SK-N-SH treated with all-trans-retinoic acid at 6 μM for 48 hours (cell line): ENCODE data around the gene PHACTR2.
"Not testable (repeated sequence)": the region's sequence is repeated elsewhere in the genome, so short reads cannot be mapped to it uniquely, and the experiment has no call there.

Experiments
- ATAC-seq: fragments of 200-7000 bp; cut with Tn5 transposase; 3 replicates; pipeline ENCODE4 v1.9.1; 2020; ENCODE audit warnings: mild to moderate bottlenecking, moderate library complexity
- ARNTL ChIP-seq: fragments of 450-650 bp; formaldehyde crosslinking; IDR thresholded peaks from 2 replicates; pipeline ENCODE4 v1.5.0; 2020; ENCODE audit warnings: low read depth, mild to moderate bottlenecking, moderate library complexity, borderline replicate concordance
- BACH2 ChIP-seq: fragments of 250-450 bp; sonication (Bioruptor Pico); IDR thresholded peaks from 2 replicates; pipeline ENCODE4 v1.9.0; 2021; ENCODE audit warnings: mild to moderate bottlenecking, borderline replicate concordance
- CREB5 ChIP-seq: fragments of 250-450 bp; sonication (Bioruptor Pico); IDR thresholded peaks from 2 replicates; pipeline ENCODE4 v1.5.1; 2020; ENCODE audit warnings: low read depth, mild to moderate bottlenecking, moderate library complexity
- CSDC2 ChIP-seq: fragments of 250-450 bp; sonication (Bioruptor Pico); IDR thresholded peaks from 2 replicates; pipeline ENCODE4 v1.5.0; 2020; ENCODE audit warnings: mild to moderate bottlenecking, moderate library complexity
- CSRNP3 ChIP-seq: fragments of 250-450 bp; sonication (Bioruptor Pico); IDR thresholded peaks from 2 replicates; pipeline ENCODE4 v1.5.1; 2021; ENCODE audit warnings: mild to moderate bottlenecking, moderate library complexity
- ESRRG ChIP-seq: fragments of 250-450 bp; sonication (Bioruptor Pico); IDR thresholded peaks from 2 replicates; pipeline ENCODE4 v1.6.1; 2021; ENCODE audit warnings: mild to moderate bottlenecking
- GLIS3 ChIP-seq: fragments of 250-450 bp; sonication (Bioruptor Pico); IDR thresholded peaks from 2 replicates; pipeline ENCODE4 v1.5.0; 2020; ENCODE audit warnings: mild to moderate bottlenecking, moderate library complexity
- ISL1 ChIP-seq: fragments of 250-450 bp; sonication (Bioruptor Pico); IDR thresholded peaks from 2 replicates; pipeline ENCODE4 v2.1.2; 2022; ENCODE audit warnings: mild to moderate bottlenecking, moderate library complexity
- OSR1 ChIP-seq: fragments of 250-450 bp; sonication (Bioruptor Pico); IDR thresholded peaks from 2 replicates; pipeline ENCODE4 v1.8.0; 2022; ENCODE audit warnings: moderate library complexity, mild to moderate bottlenecking, inconsistent platforms
- POU6F1 ChIP-seq: fragments of 250-450 bp; sonication (Bioruptor Pico); IDR thresholded peaks from 2 replicates; pipeline ENCODE4 v1.8.0; 2021; ENCODE audit warnings: low read depth, mild to moderate bottlenecking, moderate library complexity, borderline replicate concordance
- PPARA ChIP-seq: fragments of 250-450 bp; sonication (Bioruptor Pico); IDR thresholded peaks from 2 replicates; pipeline ENCODE4 v1.5.0; 2020; ENCODE audit warnings: mild to moderate bottlenecking, borderline replicate concordance
- RARB ChIP-seq: fragments of 250-450 bp; sonication (Bioruptor Pico); IDR thresholded peaks from 2 replicates; pipeline ENCODE4 v1.8.0; 2021; ENCODE audit warnings: mild to moderate bottlenecking, moderate library complexity
- SNAI2 ChIP-seq: fragments of 250-450 bp; sonication (Bioruptor Pico); IDR thresholded peaks from 2 replicates; pipeline ENCODE4 v1.5.0; 2020; ENCODE audit warnings: mild to moderate bottlenecking, moderate library complexity
- TCF4 ChIP-seq: fragments of 250-450 bp; sonication (Bioruptor Pico); IDR thresholded peaks from 2 replicates; pipeline ENCODE4 v1.8.0; 2021; ENCODE audit warnings: mild to moderate bottlenecking, moderate library complexity, borderline replicate concordance
- TOX ChIP-seq: fragments of 250-450 bp; sonication (Bioruptor Pico); IDR thresholded peaks from 2 replicates; pipeline ENCODE4 v1.8.0; 2021; ENCODE audit warnings: mild to moderate bottlenecking, moderate library complexity, borderline replicate concordance
- TSHZ2 ChIP-seq: fragments of 250-450 bp; sonication (Bioruptor Pico); IDR thresholded peaks from 2 replicates; pipeline ENCODE4 v1.5.0; 2020; ENCODE audit warnings: mild to moderate bottlenecking, moderate library complexity
- ZC3H10 ChIP-seq: fragments of 250-450 bp; sonication (Bioruptor Pico); IDR thresholded peaks from 2 replicates; pipeline ENCODE4 v1.5.1; 2021; ENCODE audit warnings: mild to moderate bottlenecking, moderate library complexity
- ZFP3 ChIP-seq: fragments of 250-450 bp; sonication (Bioruptor Pico); IDR thresholded peaks from 2 replicates; pipeline ENCODE4 v1.5.0; 2020; ENCODE audit warnings: mild to moderate bottlenecking, moderate library complexity
- ZFP30 ChIP-seq: fragments of 450-650 bp; formaldehyde crosslinking; IDR thresholded peaks from 2 replicates; pipeline ENCODE4 v1.5.0; 2022; ENCODE audit warnings: mild to moderate bottlenecking, moderate library complexity
- ZNF565 ChIP-seq: fragments of 450-650 bp; formaldehyde crosslinking; conservative IDR thresholded peaks from 2 replicates; pipeline ENCODE4 v1.5.0; 2020; ENCODE audit warnings: low read depth, mild to moderate bottlenecking, moderate library complexity
- ZNF70 ChIP-seq: fragments of 450-650 bp; formaldehyde crosslinking; IDR thresholded peaks from 2 replicates; pipeline ENCODE4 v1.5.0; 2020; ENCODE audit warnings: mild to moderate bottlenecking, moderate library complexity
- ZNF8 ChIP-seq: fragments of 450-650 bp; formaldehyde crosslinking; IDR thresholded peaks from 2 replicates; pipeline ENCODE4 v1.5.0; 2020; ENCODE audit warnings: mild to moderate bottlenecking, moderate library complexity

Gene PHACTR2

DNA sequence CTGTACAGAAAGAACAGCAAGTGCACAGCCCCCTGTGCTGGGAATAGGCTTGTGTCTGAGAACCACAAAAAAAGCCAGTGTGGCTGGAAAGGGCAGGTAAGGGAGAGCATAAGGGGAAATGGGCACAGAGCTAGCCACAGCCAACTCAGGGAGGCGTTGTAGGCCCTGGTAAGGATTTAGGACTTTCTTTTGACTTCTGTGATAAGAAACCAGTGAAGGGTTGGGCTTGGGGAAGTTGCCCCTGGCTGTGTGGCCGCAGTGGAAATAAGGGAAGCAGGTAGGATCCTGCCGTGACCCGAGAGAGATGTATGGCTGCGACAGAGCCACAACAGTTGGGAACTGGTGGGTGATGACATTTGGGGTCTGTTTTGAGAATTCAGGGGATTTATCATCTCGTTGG, 30.0 kb upstream of the PHACTR2 start:
- TF ChIP-seq ARNTL (CRISPR knock-in tag) (no peak), RARB (CRISPR knock-in tag) (no peak), BACH2 (CRISPR knock-in tag) (no peak), ZC3H10 (no peak), TOX (no peak), GLIS3 (no peak)
- ATAC-seq, result no peak

- ATAC-seq, result not testable (repeated sequence)
These were observed 28.4 kb upstream of the PHACTR2 start for GRCh38 chr6:143649319-143649718.

GRCh38 chr6:143651328-143651727, 26.4 kb upstream of the PHACTR2 start:
- ATAC-seq, result not testable (repeated sequence)

GRCh38 chr6:143652841-143653331, 24.9 kb upstream of the PHACTR2 start:
- no peak for TF ChIP-seq RARB (CRISPR knock-in tag)
- TF ChIP-seq POU6F1 (CRISPR knock-in tag), result no peak
- TF ChIP-seq TCF4, result no peak
- TF ChIP-seq TOX, result no peak
- TF ChIP-seq ISL1 (CRISPR knock-in tag), result no peak
- no peak for TF ChIP-seq BACH2 (CRISPR knock-in tag)
- no peak for TF ChIP-seq CSDC2 (CRISPR knock-in tag)
- no peak for TF ChIP-seq ZNF8 (CRISPR knock-in tag)
- no peak for TF ChIP-seq ZNF70 (CRISPR knock-in tag)
- ATAC-seq, result no peak

- ATAC-seq, result no peak
- no peak for TF ChIP-seq CREB5
- TF ChIP-seq ARNTL (CRISPR knock-in tag), result no peak
- TF ChIP-seq ESRRG, result no peak
- TF ChIP-seq ZC3H10, result no peak
- no peak for TF ChIP-seq ZNF70 (CRISPR knock-in tag)
- no peak for TF ChIP-seq CSRNP3
- TF ChIP-seq POU6F1 (CRISPR knock-in tag), result no peak
- no peak for TF ChIP-seq OSR1 (CRISPR knock-in tag)
- TF ChIP-seq SNAI2 (CRISPR knock-in tag), result no peak
- no peak for TF ChIP-seq TCF4
- no peak for TF ChIP-seq TOX
- no peak for TF ChIP-seq ZFP3 (CRISPR knock-in tag)
- no peak for TF ChIP-seq CSDC2 (CRISPR knock-in tag)
- TF ChIP-seq BACH2 (CRISPR knock-in tag), result no peak
- no peak for TF ChIP-seq ZNF565 (CRISPR knock-in tag)
- TF ChIP-seq RARB (CRISPR knock-in tag), result no peak
- TF ChIP-seq ZFP30 (CRISPR knock-in tag), result no peak
- TF ChIP-seq PPARA (CRISPR knock-in tag), result no peak
- no peak for TF ChIP-seq TSHZ2
- TF ChIP-seq ISL1 (CRISPR knock-in tag), result no peak
These were observed 22.2 kb upstream of the PHACTR2 start for GRCh38 chr6:143655541-143655940.
